Activated T-cell treated with anti-CD3 and anti-CD28 coated beads for 48 hours (primary cell): Measurements from ENCODE around the gene BTNL9.
"Not testable (repeated sequence)": the region's sequence is repeated elsewhere in the genome, so short reads cannot be mapped to it uniquely, and the experiment has no call there.

Experiments
- DNase-seq: peaks from one replicate; pipeline ENCODE4 v3.0.0-alpha.2; 2020; ENCODE audit warnings: low read depth

BTNL9 gene

DNA sequence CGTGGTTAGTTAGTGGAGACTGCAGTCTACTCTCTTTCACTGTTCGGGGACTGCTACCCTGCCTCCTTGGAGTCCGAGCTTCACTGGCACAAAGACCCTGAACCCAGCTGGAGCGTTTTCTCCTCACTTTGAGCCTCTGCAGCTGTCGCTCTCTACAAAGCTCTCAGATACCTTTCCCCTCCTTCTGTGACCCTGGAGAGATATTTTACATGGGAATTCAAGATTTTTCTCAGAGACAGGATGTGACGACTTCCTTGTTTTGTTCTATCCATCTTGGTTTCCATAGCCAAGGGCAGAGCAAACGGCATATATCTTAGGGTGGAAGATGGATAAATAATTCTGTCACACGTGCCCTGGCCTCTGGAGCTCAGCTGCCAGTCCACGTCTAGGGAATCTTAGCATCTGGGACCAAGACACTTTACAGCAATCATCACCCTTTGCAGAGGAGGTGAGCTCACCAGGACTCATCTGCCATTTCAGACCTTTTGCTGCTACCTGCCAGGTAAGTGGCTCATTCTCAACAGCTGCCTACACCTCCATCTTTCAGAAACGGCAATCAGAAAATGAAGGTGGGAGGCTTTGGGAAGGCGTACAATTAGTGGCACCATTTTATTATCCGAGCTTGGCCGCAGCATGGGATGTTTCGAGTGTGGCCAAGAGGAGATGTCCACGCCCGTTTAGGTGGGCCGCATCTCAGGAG, at the start of gene BTNL9:
Gene BTNL9 (plus strand): TSS at position 336 of the 700 bp plus-strand sequence. CDS start 5,224 bp downstream, outside the sequence.
- no peak for DNase-seq

GRCh38 chr5:180990882-180991242, 49.2 kb upstream of the BTNL9 start:
- no peak for DNase-seq

- DNase-seq: no peak
Measured at GRCh38 chr5:181001947-181002346, 38.1 kb upstream of the BTNL9 start.

DNA sequence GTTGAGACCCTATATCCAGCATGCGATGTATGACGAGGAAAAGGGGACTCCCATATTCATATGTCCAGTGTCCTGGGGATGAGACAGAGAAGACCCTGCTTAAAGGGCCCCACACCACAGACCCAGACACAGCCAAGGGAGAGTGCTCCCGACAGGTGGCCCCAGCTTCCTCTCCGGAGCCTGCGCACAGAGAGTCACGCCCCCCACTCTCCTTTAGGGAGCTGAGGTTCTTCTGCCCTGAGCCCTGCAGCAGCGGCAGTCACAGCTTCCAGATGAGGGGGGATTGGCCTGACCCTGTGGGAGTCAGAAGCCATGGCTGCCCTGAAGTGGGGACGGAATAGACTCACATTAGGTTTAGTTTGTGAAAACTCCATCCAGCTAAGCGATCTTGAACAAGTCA, 34.3 kb upstream of the BTNL9 start:
- no peak for DNase-seq

DNA sequence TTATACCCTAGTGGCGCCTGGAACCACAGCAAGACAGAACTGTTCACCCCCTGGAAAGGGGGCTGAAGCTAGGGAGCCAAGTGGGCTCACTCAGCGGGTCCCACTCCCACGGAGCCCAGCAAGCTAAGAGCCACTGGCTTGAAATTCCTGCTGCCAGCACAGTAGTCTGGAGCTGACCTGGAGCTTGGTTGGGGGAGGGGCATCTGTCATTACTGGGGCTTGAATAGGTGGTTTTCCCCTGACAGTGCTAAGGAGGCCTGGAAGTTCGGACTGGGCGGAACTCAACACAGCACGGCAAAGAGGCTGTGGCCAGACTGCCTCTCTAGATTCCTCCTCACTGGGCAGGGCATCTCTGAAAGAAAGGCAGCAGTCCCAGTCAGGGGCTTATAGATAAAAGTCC, 31.9 kb upstream of the BTNL9 start:
- DNase-seq: no peak

GRCh38 chr5:181010018-181010417, 30.0 kb upstream of the BTNL9 start:
- not testable (repeated sequence) for DNase-seq

DNA sequence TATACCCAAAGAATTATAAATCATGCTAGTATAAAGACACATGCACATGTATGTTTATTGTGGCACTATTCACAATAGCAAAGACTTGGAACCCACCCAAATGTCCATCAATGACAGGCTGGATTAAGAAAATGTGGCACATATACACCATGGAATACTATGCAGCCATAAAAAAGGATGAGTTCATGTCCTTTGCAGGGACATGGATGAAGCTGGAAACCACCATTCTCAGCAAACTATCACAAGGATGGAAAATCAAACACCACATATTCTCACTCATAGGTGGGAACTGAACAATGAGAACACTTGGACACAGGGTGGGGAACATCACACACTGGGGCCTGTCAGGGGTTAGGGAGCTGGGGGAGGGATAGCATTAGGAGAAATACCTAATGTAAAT, 25.4 kb upstream of the BTNL9 start:
- not testable (repeated sequence) for DNase-seq

GRCh38 chr5:181017448-181017847, 22.6 kb upstream of the BTNL9 start:
- not testable (repeated sequence) for DNase-seq

DNA sequence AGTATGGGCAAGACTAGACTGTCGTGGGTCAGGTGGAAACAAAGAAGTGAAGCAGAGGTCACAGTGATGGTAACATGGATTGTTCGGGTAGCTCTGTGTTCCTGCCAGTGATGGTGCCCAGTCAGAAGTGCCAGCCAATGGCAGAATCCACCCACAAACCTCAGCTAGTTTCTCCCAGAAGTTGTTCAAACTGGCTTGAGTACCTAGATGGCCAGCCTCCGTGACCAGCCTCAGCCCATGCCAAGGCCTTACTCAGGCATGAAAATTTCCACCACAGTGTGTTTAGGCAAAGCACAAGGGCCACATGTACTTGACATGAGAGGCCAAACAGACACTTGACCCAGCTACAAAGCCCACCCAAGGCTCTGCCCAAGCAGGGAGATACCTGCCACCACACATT, 19.4 kb upstream of the BTNL9 start:
- DNase-seq: no peak

DNA sequence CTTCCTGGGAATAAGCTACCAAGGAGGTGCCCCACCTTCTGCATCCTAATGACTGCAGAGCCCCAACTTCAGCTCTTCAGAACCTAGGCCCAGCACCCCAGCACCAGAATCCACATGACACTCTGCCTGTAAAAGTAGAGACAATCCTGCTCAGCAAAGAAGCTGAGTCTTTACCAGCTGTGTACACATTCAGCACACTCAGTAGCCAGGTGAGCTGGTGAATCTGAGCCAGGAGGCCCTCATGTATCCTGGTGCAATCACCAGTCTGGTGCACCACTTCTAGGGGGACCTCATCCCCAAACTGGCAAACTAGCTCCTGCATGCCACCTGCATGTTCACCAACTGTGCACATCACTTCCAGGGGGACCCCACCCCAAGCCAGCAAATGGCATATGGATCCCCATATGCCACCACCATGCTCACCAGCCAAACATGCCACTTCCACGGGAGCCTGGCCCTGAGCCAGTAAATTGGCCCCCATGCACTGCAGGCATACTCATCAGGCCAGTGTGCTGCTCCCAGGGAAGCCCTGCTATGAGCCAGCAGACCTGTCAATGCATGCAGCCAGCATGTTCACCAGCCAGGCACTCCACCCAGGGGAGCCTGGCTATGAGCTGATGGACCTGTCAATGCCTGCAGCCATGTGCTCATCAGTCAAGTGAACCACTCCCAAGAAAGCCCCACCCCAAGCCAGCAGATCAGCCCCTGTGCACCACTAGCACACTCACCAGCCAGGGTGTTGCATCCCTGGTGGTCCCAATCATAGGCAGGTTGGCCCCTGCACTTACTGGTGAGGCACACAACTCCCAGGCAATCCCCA, 15.6 kb upstream of the BTNL9 start:
- DNase-seq: no peak

- DNase-seq: no peak
Measured at GRCh38 chr5:181027452-181028031, 12.5 kb upstream of the BTNL9 start.

- DNase-seq: no peak
Measured at GRCh38 chr5:181028032-181028819, 11.8 kb upstream of the BTNL9 start.

DNA sequence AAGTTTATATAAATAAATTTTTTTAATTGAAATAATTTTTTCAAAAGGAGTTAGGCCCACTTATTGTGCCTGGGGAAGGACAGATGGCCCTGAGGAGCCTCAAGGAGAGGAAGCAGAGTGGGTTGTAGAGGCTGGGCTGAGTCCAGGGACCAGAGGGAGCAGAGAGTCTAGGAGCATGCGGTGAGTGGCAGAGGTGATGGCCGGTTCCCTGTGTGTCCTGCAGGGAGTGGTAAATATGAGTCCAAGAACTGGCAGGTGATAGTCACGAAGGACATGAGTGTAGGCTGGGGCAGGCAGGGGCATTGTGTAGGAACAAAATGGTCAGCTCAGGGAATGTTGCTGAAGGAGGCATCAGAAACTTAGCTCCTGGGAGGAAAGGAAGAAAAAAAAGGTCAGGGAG, 8.3 kb upstream of the BTNL9 start:
- DNase-seq: no peak

- no peak for DNase-seq
Measured at GRCh38 chr5:181035991-181036815, 3.9 kb upstream of the BTNL9 start.

- DNase-seq: no peak
Measured at GRCh38 chr5:181036816-181037364, 3.2 kb upstream of the BTNL9 start.

- DNase-seq: no peak
Measured at GRCh38 chr5:181037365-181037861, 2.7 kb upstream of the BTNL9 start.

DNA sequence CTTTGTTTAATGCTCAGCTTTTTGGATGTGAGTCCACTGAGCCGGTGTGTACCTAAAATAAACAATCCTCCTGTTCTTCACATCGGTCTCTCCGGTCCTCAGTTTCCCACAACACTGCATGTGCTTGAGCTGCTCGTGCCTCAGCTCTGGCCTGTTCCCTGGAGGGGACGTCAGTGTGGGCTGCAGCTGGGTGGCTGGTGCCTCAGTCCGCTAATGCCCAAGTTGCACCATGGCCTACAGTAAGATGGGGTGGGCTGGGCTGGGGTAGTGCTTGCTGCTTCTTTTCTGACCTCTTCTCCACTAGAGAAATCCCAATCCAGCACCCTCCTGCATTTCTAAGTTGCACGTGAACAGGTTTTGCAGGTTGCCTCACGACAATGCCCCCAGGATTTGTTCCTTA, 595 bp upstream of the BTNL9 start:
- no peak for DNase-seq

DNA sequence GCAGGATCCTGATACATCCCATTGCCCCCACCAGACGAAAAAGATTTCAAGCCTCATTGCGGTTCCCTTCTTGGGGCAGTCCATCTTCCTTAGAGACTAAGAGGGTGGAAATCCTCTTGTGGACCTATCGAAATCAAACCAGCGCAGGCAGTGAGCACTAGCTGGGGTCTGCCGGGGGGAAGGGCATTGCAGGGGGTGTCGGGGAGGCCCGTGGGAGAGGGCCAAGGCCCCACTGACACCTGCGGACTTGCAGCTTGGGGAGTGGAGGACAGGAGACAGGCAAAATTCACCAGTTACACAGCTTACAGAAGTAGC, 522 bp downstream of the BTNL9 start:
- DNase-seq: no peak

DNA sequence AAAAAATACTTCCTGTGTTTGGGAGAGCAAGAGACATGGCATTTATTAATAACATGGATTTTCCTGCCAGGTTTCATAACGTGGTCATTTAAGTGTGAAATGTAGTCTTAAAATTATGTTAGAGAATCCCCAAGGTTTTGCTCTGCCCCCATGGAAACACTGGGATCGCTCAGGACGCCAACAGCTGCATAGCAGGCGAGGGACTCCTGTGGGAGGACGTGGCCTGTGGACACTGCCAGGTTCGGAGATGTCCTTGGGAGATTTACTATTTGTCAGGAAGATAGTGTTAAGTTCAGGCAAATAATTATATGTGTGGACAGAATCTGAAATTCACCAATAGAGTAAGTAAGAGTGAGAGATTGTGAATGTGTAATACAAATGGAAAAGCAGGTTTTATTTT, 977 bp downstream of the BTNL9 start:
- DNase-seq: no peak

GRCh38 chr5:181042036-181042713, 2.1 kb downstream of the BTNL9 start:
- DNase-seq: no peak

GRCh38 chr5:181042722-181043121, 2.7 kb downstream of the BTNL9 start:
- DNase-seq: no peak
